Superior temporal gyrus (tissue), 1 donor: ENCODE data around the gene C19orf33.
A peak's percentile ranks its signal among the peaks of the same experiment; 100 is the strongest.

Experiments
- DNase-seq: peaks from one replicate; pipeline ENCODE4 v3.0.0-alpha.2; 2016; ENCODE audit errors: extremely low spot score

The C19orf33 gene

GRCh38 chr19:38280030-38280921 lies 23.8 kb upstream of the C19orf33 start:
- DNase-seq = no peak

- peak; percentile 23 for DNase-seq
Measured at GRCh38 chr19:38281811-38282566, 22.1 kb upstream of the C19orf33 start.

DNA sequence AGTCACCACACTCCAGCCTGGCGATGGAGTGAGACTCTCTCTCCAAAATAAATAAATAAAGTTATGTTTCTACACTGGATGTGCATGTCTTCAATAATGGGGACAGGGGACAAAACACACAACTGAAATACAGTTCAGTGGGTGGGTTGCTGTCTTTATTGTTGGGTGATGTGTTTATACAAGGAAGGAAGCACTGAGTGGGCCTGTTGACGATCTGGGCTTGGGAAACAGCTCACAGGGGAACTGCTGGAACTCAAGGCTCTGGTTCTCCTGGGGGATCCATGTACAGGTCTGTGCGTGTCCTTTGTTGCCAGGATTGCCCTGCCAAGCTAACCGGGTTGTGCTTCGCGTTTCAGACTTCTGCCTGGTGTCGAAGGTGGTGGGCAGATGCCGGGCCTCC lies 20.8 kb upstream of the C19orf33 start:
- DNase-seq = no peak

GRCh38 chr19:38284422-38284821 lies 19.6 kb upstream of the C19orf33 start:
- no peak for DNase-seq

GRCh38 chr19:38285567-38285966 lies 18.5 kb upstream of the C19orf33 start:
- DNase-seq = no peak

GRCh38 chr19:38287604-38288003 lies 16.4 kb upstream of the C19orf33 start:
- DNase-seq = peak; percentile 17

- DNase-seq = no peak
Measured at GRCh38 chr19:38288123-38288855, 15.8 kb upstream of the C19orf33 start.

- peak; percentile 18 for DNase-seq
Measured at GRCh38 chr19:38289955-38290354, 14.1 kb upstream of the C19orf33 start.

DNA sequence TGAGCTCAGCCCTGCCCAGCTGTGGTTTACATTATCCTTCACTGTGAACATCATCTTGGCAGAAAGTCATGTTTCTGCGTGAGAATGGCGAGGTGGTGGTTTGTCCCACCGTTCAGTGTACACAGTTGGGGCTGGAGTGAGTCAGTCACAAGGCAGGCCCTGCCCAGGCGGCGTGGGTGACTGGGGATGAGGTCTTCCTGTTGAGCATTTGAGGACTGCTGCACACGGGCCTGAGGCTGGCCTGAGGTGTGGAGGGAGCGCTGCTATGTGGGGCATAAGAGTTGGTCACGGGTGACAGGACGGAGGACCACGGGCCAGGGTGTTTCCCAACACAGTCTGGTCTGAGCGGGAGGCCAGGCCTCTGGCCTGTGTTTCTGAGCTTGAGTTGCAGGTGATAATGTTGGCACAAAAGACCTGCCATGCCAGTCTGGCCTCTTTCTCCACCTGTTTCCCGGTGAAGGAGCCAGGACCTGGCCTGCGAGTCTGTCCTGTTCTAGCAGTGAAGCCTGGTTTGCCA lies 13.4 kb upstream of the C19orf33 start:
- DNase-seq = no peak

- DNase-seq = no peak
Measured at GRCh38 chr19:38291855-38292254, 12.2 kb upstream of the C19orf33 start.

GRCh38 chr19:38293281-38293680 lies 10.8 kb upstream of the C19orf33 start:
- DNase-seq = no peak

DNA sequence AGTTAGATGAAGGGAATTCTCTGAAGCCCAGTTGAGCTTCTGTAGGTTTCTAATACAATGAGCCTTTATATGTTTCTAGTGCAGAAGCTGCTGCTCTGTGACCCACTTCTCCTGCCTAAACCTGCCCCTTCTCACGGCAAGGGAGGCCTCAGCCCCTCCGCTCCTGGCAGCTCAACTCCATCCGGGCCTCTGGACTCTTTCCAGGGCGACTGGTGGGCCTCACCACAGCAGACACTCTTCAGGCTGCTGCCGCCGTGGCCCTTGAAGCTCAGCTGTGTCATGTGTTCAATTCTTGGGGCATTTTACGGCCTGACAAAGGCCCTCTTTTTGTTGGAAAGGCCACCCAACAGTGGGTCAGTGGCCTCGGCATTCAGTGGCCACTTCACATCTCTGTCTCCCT lies 10.0 kb upstream of the C19orf33 start:
- DNase-seq = peak; percentile 50

DNA sequence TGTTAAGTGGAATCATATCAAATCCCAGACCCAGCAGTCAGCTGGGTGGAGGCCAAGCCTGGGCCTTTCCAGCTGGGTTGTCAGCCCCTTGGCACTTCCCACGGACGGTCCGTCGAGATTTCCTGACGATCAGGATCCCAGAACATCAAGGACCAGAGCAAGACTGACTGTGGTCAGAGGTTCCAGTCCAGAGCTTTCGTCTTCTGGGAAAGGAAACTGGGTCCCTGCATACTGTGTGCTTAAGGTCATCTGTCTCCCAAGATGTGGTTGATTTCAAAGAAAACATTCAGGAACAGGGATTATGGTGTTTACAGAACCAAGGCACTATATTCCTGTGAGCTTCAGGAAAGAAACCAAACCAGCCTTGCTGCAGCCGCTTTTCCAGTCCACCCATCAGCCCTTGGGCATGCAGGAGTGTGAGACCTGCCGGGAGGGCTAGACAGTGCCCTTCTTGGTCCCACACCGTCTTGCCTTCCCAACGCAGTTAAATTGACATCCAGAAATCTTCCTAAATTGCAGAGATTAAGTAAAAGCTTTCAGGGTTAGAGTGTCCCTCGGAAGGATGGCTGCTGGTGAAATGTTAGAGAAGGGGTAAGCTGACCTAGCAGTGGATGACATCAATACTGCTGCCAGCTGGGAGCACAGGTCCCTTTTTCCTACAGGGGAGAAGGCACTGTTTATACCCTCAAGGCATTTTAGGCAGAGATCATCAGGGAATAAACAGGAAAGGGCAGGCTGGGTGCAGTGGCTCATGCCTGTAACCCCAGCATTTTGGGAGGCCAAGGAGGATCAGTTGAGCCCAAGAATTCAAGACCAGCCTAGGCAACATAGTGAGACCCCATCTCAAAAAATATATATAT lies 5.0 kb upstream of the C19orf33 start:
- no peak for DNase-seq

GRCh38 chr19:38304352-38304865 lies 358 bp downstream of the C19orf33 start:
- no peak for DNase-seq

GRCh38 chr19:38304866-38305429 lies 897 bp downstream of the C19orf33 start:
- DNase-seq = no peak

DNA sequence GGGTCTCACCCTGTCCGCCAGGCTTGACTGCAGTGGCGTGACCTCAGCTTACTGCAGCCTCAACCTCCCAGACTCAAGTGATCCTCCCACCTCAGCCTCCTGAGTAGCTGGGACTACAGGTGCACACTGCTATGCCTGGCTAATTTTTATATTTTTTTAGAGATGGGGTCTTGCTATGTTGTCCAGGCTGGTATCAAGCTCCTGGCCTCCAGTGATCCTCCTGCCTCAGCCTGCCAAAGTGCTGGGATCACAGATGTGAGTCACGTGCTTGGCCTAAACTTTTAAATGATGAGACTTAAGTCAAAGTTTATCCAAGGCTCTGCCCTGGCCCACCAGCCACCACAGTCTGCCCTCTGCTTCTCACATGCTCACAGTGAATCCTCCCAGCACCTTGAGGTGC lies 2.2 kb downstream of the C19orf33 start:
- no peak for DNase-seq

- DNase-seq = no peak
Measured at GRCh38 chr19:38307076-38307475, 3.0 kb downstream of the C19orf33 start.

- DNase-seq = no peak
Measured at GRCh38 chr19:38307597-38307996, 3.5 kb downstream of the C19orf33 start.

- no peak for DNase-seq
Measured at GRCh38 chr19:38308006-38308766, 4.1 kb downstream of the C19orf33 start.
